ENCODE measurements around the gene UNKL.

UNKL gene

GRCh38 chr16:1318268-1318545 is 96.3 kb downstream of the UNKL start:
- TF ChIP-seq, protein P1, sequence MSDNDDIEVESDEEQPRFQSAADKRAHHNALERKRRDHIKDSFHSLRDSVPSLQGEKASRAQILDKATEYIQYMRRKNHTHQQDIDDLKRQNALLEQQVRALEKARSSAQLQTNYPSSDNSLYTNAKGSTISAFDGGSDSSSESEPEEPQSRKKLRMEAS (IDR thresholded peaks at IDR 0.05), result no peak
- TF ChIP-seq, protein P2, sequence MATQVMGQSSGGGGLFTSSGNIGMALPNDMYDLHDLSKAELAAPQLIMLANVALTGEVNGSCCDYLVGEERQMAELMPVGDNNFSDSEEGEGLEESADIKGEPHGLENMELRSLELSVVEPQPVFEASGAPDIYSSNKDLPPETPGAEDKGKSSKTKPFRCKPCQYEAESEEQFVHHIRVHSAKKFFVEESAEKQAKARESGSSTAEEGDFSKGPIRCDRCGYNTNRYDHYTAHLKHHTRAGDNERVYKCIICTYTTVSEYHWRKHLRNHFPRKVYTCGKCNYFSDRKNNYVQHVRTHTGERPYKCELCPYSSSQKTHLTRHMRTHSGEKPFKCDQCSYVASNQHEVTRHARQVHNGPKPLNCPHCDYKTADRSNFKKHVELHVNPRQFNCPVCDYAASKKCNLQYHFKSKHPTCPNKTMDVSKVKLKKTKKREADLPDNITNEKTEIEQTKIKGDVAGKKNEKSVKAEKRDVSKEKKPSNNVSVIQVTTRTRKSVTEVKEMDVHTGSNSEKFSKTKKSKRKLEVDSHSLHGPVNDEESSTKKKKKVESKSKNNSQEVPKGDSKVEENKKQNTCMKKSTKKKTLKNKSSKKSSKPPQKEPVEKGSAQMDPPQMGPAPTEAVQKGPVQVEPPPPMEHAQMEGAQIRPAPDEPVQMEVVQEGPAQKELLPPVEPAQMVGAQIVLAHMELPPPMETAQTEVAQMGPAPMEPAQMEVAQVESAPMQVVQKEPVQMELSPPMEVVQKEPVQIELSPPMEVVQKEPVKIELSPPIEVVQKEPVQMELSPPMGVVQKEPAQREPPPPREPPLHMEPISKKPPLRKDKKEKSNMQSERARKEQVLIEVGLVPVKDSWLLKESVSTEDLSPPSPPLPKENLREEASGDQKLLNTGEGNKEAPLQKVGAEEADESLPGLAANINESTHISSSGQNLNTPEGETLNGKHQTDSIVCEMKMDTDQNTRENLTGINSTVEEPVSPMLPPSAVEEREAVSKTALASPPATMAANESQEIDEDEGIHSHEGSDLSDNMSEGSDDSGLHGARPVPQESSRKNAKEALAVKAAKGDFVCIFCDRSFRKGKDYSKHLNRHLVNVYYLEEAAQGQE (IDR thresholded peaks at IDR 0.05; ENCODE audit: low read depth), result no peak
- TF ChIP-seq CEBPB (IDR thresholded peaks at IDR 0.05) (no peak), EGR1 (IDR thresholded peaks at IDR 0.05) (no peak), USF1 (IDR thresholded peaks at IDR 0.05) (no peak), RAD21 (IDR thresholded peaks at IDR 0.05; ENCODE audit: low read depth) (no peak), TEAD4 (IDR thresholded peaks at IDR 0.05) (no peak), EP300 (IDR thresholded peaks at IDR 0.05; ENCODE audit: borderline replicate concordance) (no peak), TAF1 (IDR thresholded peaks at IDR 0.05; ENCODE audit: low read depth) (no peak), ZBTB7A (IDR thresholded peaks at IDR 0.05; ENCODE audit: low read depth) (no peak), TCF12 (IDR thresholded peaks at IDR 0.05; ENCODE audit: low read depth) (no peak), NFIC (IDR thresholded peaks at IDR 0.05) (no peak), CREB1 (IDR thresholded peaks at IDR 0.05; ENCODE audit: low read depth) (no peak), FOXM1 (IDR thresholded peaks at IDR 0.05; ENCODE audit: borderline replicate concordance, low read depth) (no peak)

DNA sequence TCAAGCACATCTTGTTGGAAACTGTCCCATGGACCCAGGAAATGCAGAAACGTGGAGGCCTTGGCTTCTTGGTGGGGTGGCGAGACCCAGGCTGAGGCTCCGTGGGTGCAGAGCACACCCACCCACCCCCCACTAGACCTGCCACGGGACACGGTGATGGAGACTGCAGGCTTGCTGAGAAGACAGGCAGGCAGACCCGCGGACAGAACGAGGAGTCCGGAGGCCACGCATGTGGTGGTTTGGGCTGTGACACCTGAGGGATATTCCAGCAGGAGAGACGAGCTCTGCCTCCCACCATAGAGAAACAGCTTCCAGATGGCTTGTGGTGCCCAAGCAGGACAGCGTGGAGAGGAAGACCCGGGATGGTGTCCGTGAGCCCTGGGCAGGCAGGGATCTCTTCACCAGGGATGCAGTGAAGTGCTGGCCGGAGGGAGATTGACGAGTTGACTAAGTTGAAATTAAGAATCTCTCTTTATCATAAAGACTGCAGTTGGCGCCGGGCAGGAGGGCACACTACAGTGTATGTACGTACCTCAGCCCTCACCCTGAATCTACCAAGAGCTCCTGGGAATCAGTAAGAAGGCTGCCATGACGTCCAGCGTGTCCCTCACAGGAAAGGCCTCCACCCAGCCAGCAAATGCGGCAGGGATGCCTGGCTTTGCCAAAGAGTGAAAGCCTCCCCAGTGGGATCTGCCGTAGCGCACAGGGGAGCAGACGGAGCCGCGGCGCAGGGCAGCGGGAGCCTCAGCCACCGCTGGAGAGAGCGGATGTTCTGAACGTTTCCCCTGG is 96.8 kb downstream of the UNKL start:
- TF ChIP-seq YY1 (IDR thresholded peaks at IDR 0.05; ENCODE audit: low read depth) (no peak), TAF1 (IDR thresholded peaks at IDR 0.05; ENCODE audit: low read depth) (no peak), ZBTB7A (IDR thresholded peaks at IDR 0.05; ENCODE audit: low read depth) (no peak), RAD21 (IDR thresholded peaks at IDR 0.05; ENCODE audit: low read depth) (no peak), TCF12 (IDR thresholded peaks at IDR 0.05; ENCODE audit: low read depth) (no peak), EP300 (IDR thresholded peaks at IDR 0.05; ENCODE audit: borderline replicate concordance) (no peak), CREB1 (IDR thresholded peaks at IDR 0.05; ENCODE audit: low read depth) (no peak)
- TF ChIP-seq, protein P1 (IDR thresholded peaks at IDR 0.05), result no peak

DNA sequence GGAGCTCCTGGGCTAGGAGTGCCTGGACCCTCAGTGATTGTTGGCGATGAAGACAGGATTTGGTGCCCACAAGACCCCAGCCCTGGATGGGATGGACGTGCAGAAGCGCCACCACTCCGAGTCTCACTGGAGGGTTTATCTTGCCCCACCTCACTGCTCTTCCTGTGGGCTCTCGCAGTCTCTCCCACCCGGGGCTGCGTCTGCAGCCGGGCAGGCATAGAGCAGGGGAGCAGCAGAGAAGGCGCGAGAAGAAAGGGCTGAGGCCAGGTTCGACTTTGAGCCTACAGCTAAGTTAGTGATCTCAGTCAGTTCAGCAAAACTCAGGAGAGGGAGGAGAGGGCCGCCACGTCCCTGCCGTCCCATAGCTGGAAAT is 98.5 kb downstream of the UNKL start:
- TF ChIP-seq RAD21 (IDR thresholded peaks at IDR 0.05; ENCODE audit: low read depth) (no peak), NFIC (IDR thresholded peaks at IDR 0.05) (no peak)

- no peak for TF ChIP-seq TCF12 (IDR thresholded peaks at IDR 0.05; ENCODE audit: low read depth)
- TF ChIP-seq ZBTB7A (IDR thresholded peaks at IDR 0.05; ENCODE audit: low read depth), result no peak
- no peak for TF ChIP-seq TAF1 (IDR thresholded peaks at IDR 0.05; ENCODE audit: low read depth)
- no peak for TF ChIP-seq FOXM1 (IDR thresholded peaks at IDR 0.05; ENCODE audit: borderline replicate concordance, low read depth)
- no peak for TF ChIP-seq YY1 (IDR thresholded peaks at IDR 0.05; ENCODE audit: low read depth)
- TF ChIP-seq NFIC (IDR thresholded peaks at IDR 0.05), result no peak
- no peak for TF ChIP-seq USF1 (IDR thresholded peaks at IDR 0.05)
- no peak for TF ChIP-seq CEBPB (IDR thresholded peaks at IDR 0.05)
- TF ChIP-seq RAD21 (IDR thresholded peaks at IDR 0.05; ENCODE audit: low read depth), result no peak
- TF ChIP-seq CREB1 (IDR thresholded peaks at IDR 0.05; ENCODE audit: low read depth), result no peak
Observed at GRCh38 chr16:1315081-1316032, 99.1 kb downstream of the UNKL start.

DNA sequence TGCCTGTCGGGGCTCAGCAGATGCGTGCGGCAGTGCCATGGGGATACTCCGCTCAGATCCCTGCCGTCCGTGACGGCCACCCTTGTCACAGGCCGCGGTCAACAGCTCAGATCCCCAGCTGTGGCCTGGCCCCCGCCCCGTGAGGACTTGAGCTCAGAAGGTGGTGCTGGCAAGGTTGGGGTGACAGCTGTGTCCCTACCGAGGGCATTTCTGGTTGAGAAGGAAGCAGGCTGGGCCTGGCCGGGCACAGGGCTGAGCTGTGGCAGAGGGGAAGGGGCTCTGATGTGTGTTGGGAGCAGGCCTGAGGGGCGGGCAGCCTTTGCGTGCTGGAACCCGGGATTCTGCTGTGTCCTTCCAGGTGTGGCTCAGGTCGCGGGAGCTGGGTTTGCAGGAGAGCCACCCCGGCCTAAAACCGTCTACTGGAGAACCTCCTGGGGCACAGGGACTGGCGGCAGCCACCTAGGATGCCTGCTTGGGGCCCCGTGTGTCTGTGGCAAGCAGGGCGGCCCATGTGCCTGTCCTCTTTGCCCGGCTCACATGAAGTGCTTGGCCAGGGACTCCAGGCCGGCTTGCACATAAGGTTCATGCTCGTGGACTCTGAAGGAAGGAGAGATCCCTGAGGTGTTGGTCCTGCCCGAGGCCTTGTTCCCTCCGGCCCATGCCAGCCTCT is 100.0 kb downstream of the UNKL start:
- TF ChIP-seq, protein P1 (IDR thresholded peaks at IDR 0.05), result no peak
- TF ChIP-seq NFIC (IDR thresholded peaks at IDR 0.05) (no peak), TCF12 (IDR thresholded peaks at IDR 0.05; ENCODE audit: low read depth) (no peak), ZBTB7A (IDR thresholded peaks at IDR 0.05; ENCODE audit: low read depth) (no peak), CEBPB (IDR thresholded peaks at IDR 0.05) (no peak), TEAD4 (IDR thresholded peaks at IDR 0.05) (no peak), RAD21 (IDR thresholded peaks at IDR 0.05; ENCODE audit: low read depth) (no peak), EP300 (IDR thresholded peaks at IDR 0.05; ENCODE audit: borderline replicate concordance) (no peak)
- TF ChIP-seq, protein P2 (IDR thresholded peaks at IDR 0.05; ENCODE audit: low read depth), result no peak

All from Ishikawa (cell line).